ENCODE measurements around the gene CEACAM16. TPM values are rescaled to one million over a fixed set of nuclear protein-coding genes. Genes with fewer than 3 reads are reported as not detected.

The CEACAM16 gene
- total RNA-seq, 2 donors from 2014 or later: 0.52 TPM; not detected in 1

DNA sequence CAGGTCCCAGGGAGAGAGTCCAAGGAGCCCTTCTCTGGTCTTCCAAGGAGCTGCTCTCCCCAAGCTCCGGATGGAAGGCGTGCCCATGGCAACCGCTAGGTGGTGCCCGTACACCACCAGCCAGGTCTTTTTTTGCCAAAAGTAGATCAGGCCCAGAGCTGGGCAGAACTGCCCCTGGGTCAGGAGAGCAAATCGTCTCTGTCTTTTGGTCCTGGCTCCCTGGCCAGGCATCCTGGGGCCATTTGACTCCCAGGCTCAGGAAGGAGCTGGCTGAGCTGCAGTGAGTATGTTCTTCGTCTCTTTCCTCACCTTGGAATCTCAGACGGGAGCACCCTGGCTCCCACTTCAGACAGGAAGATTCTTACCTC lies 25.0 kb downstream of the CEACAM16 start:
- peak; percentile 92 for DNase-seq
- peak overlapping the region; percentile 60 to 86 for H3K9ac ChIP-seq (ENCODE audit: low read depth in 2 of 2, low read length in 2 of 2)
- H3K4me1 ChIP-seq: peaks cover 10% of the 10 kb centered on the region
- no peaks in the 10 kb centered on the region for H3K36me3 ChIP-seq
- intact Hi-C loops (cut with DNase I): loop anchor here (5.0 kb wide), 1 partner anchor 37 kb away; no protein-coding TSS in a partner anchor
- H3K4me3 ChIP-seq: peak overlapping the region; percentile 34
- H3K9me3 ChIP-seq: no peaks in the 10 kb centered on the region
- H3K27me3 ChIP-seq: no peaks in the 10 kb centered on the region
- H3K27ac ChIP-seq: peak overlapping the region; percentile 89
- TF ChIP-seq, protein P1, sequence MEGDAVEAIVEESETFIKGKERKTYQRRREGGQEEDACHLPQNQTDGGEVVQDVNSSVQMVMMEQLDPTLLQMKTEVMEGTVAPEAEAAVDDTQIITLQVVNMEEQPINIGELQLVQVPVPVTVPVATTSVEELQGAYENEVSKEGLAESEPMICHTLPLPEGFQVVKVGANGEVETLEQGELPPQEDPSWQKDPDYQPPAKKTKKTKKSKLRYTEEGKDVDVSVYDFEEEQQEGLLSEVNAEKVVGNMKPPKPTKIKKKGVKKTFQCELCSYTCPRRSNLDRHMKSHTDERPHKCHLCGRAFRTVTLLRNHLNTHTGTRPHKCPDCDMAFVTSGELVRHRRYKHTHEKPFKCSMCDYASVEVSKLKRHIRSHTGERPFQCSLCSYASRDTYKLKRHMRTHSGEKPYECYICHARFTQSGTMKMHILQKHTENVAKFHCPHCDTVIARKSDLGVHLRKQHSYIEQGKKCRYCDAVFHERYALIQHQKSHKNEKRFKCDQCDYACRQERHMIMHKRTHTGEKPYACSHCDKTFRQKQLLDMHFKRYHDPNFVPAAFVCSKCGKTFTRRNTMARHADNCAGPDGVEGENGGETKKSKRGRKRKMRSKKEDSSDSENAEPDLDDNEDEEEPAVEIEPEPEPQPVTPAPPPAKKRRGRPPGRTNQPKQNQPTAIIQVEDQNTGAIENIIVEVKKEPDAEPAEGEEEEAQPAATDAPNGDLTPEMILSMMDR (IDR thresholded peaks at IDR 0.05): peak; percentile 95

DNA sequence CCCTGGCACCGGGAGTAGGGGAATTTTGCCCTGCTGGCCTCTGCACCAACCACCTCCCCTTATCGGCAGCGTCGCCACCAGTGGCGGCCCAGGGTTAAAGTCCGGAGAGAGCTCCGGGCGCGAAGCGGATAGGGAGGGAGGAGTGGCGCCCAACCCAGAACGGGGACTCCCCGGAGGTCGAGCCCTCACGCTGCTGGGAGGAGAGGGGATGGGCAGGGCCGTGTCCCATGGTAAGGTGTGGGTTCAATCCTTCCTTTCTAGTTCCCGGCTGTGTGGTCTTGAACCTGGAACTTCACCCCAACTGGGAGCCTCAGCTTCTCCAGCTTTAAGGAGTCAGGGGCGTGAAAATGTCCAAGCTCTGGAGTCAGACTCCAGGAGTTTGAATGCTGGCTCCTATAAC lies 26.3 kb downstream of the CEACAM16 start:
- H3K9ac ChIP-seq (ENCODE audit: low read depth in 2 of 2, low read length in 2 of 2): peak overlapping the region in 1 of 2 donors; percentile 89
- intact Hi-C loops (cut with DNase I): no loop called here
- H3K9me3 ChIP-seq: no peaks in the 10 kb centered on the region
- H3K27ac ChIP-seq: peak overlapping the region; percentile 67
- peak overlapping the region; percentile 34 for H3K4me3 ChIP-seq
- H3K27me3 ChIP-seq: no peaks in the 10 kb centered on the region
- peaks cover 4% of the 10 kb centered on the region for H3K4me1 ChIP-seq
- TF ChIP-seq, protein P1 (IDR thresholded peaks at IDR 0.05): no peak
- no peaks in the 10 kb centered on the region for H3K36me3 ChIP-seq
- peak; percentile 94 for DNase-seq

DNA sequence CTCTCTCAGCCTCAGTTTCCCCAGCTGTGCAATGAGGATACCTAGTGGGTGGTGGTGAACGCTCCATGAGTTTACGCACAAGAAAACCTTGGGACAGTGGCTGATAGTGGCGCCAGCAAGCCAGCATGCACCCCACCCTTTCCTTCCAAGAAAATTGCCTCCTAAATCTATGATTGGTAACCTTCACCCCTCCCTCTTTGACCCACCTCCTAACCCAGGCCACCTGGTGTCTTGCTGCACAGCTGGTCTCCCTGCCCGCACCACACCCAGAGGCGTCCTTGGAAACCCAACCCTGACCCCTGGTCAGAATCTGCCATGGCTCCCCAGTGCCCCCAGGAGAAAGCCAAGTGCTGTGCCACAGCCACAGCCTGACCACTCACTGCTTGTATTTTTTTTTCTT lies 26.7 kb downstream of the CEACAM16 start:
- Histone ChIP-seq H3K27ac (peak overlapping the region; percentile 67), H3K9ac (ENCODE audit: low read depth in 2 of 2, low read length in 2 of 2) (peak overlapping the region in 1 of 2 donors; percentile 89), H3K27me3 (no peaks in the 10 kb centered on the region), H3K9me3 (no peaks in the 10 kb centered on the region), H3K4me1 (peaks cover 4% of the 10 kb centered on the region), H3K36me3 (no peaks in the 10 kb centered on the region), H3K4me3 (peak overlapping the region; percentile 12)
- peak; percentile 82 for DNase-seq
- intact Hi-C loops (cut with DNase I): no loop called here
- TF ChIP-seq, protein P1 (IDR thresholded peaks at IDR 0.05): no peak

DNA sequence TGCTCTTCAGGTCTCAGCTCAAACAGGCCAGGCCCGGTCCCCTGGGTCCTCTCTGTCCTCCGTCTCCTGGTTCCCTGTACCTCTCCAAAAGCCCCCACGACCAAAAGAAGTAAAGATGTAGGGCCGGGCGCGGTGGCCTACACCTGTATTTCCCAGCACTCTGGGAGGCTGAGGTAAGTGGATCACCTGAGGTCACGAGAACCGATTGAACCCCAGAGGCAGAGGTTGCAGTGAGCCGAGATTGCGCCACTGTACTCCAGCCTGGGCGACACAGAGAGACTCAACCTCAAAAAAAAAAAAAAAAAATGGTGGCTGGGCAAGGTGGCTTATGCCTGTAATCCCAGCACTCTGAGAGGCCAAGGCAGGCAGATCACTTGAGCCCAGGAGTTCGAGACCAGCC lies 27.5 kb downstream of the CEACAM16 start:
- intact Hi-C loops (cut with DNase I): no loop called here

DNA sequence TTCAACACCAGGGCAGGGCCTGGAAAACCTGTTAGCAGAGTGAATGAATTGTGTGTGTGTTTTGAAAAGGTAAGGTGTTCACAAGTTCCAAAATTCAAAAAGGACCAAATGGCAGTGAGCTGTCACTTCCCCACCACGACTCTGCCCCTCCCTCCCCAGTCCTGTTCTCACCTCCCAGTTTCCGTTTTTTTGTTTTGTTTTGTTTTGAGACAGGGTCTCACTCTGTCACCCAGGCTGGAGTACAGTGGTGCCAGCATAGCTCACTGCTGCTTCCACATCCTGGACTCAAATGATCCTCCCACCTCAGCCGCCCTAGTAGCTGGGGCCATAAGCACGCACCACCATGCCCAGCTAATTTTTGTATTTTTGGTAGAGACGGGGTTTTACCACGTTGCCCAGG lies 29.2 kb downstream of the CEACAM16 start:
- intact Hi-C loops (cut with DNase I): no loop called here

More for the DNA sequence above, 27.5 kb downstream of the CEACAM16 start:
- Histone ChIP-seq H3K9ac (ENCODE audit: low read depth in 2 of 2, low read length in 2 of 2) (peak overlapping the region in 1 of 2 donors; percentile 89), H3K9me3 (no peaks in the 10 kb centered on the region), H3K36me3 (no peaks in the 10 kb centered on the region), H3K4me1 (peaks cover 4% of the 10 kb centered on the region), H3K4me3 (no peak overlapping the region), H3K27me3 (no peaks in the 10 kb centered on the region), H3K27ac (peak overlapping the region; percentile 67)
- TF ChIP-seq, protein P1 (IDR thresholded peaks at IDR 0.05): no peak
- peak; percentile 31 for DNase-seq

More for the DNA sequence above, 29.2 kb downstream of the CEACAM16 start:
- Histone ChIP-seq H3K36me3 (no peaks in the 10 kb centered on the region), H3K9me3 (no peaks in the 10 kb centered on the region), H3K4me3 (no peak overlapping the region), H3K4me1 (peaks cover 4% of the 10 kb centered on the region), H3K9ac (ENCODE audit: low read depth in 2 of 2, low read length in 2 of 2) (peak overlapping the region in 1 of 2 donors; percentile 34), H3K27me3 (no peaks in the 10 kb centered on the region), H3K27ac (no peak overlapping the region)
- TF ChIP-seq, protein P1 (IDR thresholded peaks at IDR 0.05): no peak
- DNase-seq: no peak
